Measurements from ENCODE around the gene HLA-DMA.
A peak's percentile ranks its signal among the peaks of the same experiment; 100 is the strongest.

Gene HLA-DMA

GRCh38 chr6:32972353-32973143 lies 19.7 kb upstream of the HLA-DMA start:
- no peak for TF ChIP-seq JUND (IDR thresholded peaks at IDR 0.05; ENCODE audit: low read depth)
- DNase-seq (ENCODE audit: low read depth in 1 of 2, low spot score in 1 of 2) = no peak
- in situ Hi-C loops (cut with HindIII; ENCODE audit: low pct_unique_long_range_greater_than_20kb, low sequenced_read_pairs) = no loop called here

GRCh38 chr6:32971581-32972352 lies 18.9 kb upstream of the HLA-DMA start:
- peak; percentile 69 for TF ChIP-seq JUND (IDR thresholded peaks at IDR 0.05; ENCODE audit: low read depth)
- in situ Hi-C loops (cut with HindIII; ENCODE audit: low pct_unique_long_range_greater_than_20kb, low sequenced_read_pairs) = no loop called here
- DNase-seq (ENCODE audit: low read depth in 1 of 2, low spot score in 1 of 2) = peak; percentile 77 to 100

GRCh38 chr6:32971242-32971580 lies 18.3 kb upstream of the HLA-DMA start:
- in situ Hi-C loops (cut with HindIII; ENCODE audit: low pct_unique_long_range_greater_than_20kb, low sequenced_read_pairs) = no loop called here
- DNase-seq (ENCODE audit: low read depth in 1 of 2, low spot score in 1 of 2) = no peak
- no peak for TF ChIP-seq JUND (IDR thresholded peaks at IDR 0.05; ENCODE audit: low read depth)

DNA sequence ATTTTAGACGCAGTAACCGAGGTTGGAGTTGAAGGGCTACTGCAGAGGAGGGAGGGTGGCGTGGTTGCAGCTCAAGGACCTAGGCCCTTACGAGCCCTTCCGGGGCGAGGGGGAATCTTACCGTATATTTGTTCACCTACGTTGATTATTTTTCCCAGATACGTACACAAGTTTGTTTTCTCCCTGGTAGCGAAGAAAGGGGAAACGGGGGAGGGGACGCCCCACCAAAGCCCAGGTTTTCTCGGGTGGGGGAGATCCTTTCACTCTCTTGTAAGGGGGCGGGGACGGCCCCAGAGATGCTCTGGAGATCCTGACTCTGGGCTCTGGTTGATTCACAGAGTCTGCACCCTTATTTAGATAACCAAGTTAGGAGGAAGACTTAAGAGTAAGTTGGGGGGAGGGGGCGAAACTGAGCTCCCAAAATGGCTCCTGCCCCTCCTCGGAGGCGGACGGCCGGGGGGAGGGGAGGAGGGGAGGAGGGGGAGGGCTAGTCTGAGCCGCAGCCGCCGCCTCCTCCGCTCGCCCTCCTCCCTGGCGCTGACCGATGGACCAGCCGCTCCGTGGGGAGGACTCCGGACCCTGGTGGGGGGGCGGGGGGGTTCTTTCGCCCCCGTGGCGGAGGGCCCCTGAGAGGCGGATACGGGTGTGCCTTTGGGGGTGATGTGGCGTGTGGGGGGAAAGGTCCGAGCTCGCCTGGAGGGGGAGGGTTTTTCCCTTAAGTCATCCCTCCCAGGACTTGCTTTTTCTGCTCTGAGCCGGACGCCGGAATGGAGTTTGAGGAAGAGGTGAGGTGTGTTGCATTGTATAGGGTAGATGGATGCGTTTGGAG lies 17.7 kb upstream of the HLA-DMA start:
- DNase-seq (ENCODE audit: low read depth in 1 of 2, low spot score in 1 of 2) = peak; percentile 22 to 94
- in situ Hi-C loops (cut with HindIII; ENCODE audit: low pct_unique_long_range_greater_than_20kb, low sequenced_read_pairs) = no loop called here
- TF ChIP-seq JUND (IDR thresholded peaks at IDR 0.05; ENCODE audit: low read depth) = no peak

DNA sequence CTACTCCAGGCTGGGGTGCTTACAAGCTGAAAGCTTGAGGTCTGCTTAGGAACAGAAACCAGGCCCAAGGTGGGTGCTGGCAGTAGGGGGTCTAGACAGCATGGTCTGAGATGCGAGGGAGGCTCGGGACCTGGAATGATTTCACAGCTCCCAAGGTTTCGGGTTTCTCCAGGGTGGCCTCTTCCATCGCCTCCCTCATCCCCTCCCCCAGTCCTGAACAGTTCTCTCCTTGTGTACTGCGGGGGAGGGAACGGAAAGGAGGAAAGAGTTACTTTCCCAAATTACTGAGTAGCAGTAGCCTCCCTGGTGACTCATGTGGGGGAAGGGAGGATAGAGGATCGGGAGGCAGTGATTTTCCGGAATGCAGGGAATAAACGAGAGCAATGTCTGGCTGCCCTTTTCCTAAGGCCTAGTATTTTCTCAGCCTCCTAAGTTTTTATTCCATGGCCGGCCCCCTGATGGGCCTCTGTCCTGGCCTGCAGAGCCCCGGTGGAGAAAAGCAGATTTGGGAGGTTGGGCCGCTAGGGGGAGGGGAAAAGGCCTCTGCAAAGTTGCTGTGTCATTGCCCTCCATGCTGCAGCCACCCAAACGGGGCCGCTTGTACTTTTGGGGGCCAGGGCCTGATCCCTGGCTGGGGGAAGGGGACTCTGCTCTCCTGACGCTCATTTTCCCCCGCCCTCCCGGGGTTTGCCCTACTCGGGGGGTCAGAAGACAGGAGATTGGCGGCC lies 17.0 kb upstream of the HLA-DMA start:
- DNase-seq (ENCODE audit: low read depth in 1 of 2, low spot score in 1 of 2) = peak in 1 of 2 experiments; percentile 97
- 0 out of 2 replicates have a peak, but pooled peaks have one; percentile 41 for TF ChIP-seq JUND (IDR thresholded peaks at IDR 0.05; ENCODE audit: low read depth)
- in situ Hi-C loops (cut with HindIII; ENCODE audit: low pct_unique_long_range_greater_than_20kb, low sequenced_read_pairs) = no loop called here

GRCh38 chr6:32968867-32969684 lies 16.2 kb upstream of the HLA-DMA start:
- DNase-seq (ENCODE audit: low read depth in 1 of 2, low spot score in 1 of 2) = peak; percentile 46 to 95
- in situ Hi-C loops (cut with HindIII; ENCODE audit: low pct_unique_long_range_greater_than_20kb, low sequenced_read_pairs) = no loop called here
- TF ChIP-seq JUND (IDR thresholded peaks at IDR 0.05; ENCODE audit: low read depth) = no peak

- DNase-seq (ENCODE audit: low read depth in 1 of 2, low spot score in 1 of 2) = peak; percentile 82 to 98
- in situ Hi-C loops (cut with HindIII; ENCODE audit: low pct_unique_long_range_greater_than_20kb, low sequenced_read_pairs) = no loop called here
- no peak for TF ChIP-seq JUND (IDR thresholded peaks at IDR 0.05; ENCODE audit: low read depth)
Observed at GRCh38 chr6:32968093-32968866, 15.4 kb upstream of the HLA-DMA start, which contains the start of gene BRD2. Gene BRD2, plus strand, starts transcription at chr6:32968594. Its CDS starts 4,305 bp downstream, at chr6:32972899.

DNA sequence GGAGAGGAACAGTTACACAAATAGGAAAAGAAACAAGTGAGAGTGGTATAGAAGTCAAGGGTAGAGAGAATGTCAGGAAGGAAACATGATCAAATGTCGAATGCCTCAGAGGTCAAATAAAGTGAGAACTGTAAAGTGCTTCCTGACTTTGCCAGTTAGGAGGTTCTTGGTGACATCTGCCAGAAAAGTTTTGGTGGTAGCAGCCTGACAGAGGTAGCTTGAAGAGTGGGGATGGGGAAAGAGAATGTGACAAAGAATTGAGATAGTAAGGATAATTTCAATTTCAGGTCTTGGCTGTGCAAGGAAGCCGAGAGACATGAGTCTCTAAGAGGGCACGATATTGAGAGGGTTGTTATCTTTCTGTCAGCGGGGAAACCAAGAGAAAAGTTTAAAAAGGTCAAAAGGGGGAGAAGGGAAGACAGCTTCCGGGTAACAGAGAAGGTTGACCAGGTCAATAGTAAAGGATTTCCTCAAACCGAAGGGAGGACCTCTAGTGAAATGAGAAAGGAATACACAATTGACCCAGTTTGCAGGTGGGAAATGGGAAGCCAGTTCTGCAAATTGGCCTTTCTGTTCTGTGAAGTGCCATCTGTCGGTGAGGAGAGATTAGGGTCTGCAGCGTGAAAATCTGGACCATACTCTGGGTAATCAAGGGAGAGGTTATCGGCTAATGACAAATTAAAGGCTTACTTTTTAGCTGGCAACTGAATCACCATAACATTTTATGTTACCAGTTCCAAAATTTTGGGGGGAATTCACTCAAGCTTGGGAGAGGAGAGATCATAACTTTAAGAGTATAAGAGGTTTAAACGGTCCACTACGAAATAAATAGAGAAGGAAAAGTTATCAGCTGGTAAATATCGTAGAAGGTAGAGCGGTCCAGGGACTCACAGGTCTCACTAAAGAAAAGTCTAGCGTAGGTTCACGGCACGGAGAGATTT lies 14.5 kb upstream of the HLA-DMA start:
- in situ Hi-C loops (cut with HindIII; ENCODE audit: low pct_unique_long_range_greater_than_20kb, low sequenced_read_pairs) = no loop called here
- peak in 1 of 2 experiments; percentile 82 for DNase-seq (ENCODE audit: low read depth in 1 of 2, low spot score in 1 of 2)
- TF ChIP-seq JUND (IDR thresholded peaks at IDR 0.05; ENCODE audit: low read depth) = no peak

- TF ChIP-seq JUND (IDR thresholded peaks at IDR 0.05; ENCODE audit: low read depth) = no peak
- in situ Hi-C loops (cut with HindIII; ENCODE audit: low pct_unique_long_range_greater_than_20kb, low sequenced_read_pairs) = no loop called here
Observed at GRCh38 chr6:32964776-32965175, 11.9 kb upstream of the HLA-DMA start.

GRCh38 chr6:32963866-32964265 lies 11.0 kb upstream of the HLA-DMA start:
- DNase-seq (ENCODE audit: low read depth in 1 of 2, low spot score in 1 of 2) = no peak
- in situ Hi-C loops (cut with HindIII; ENCODE audit: low pct_unique_long_range_greater_than_20kb, low sequenced_read_pairs) = no loop called here
- TF ChIP-seq JUND (IDR thresholded peaks at IDR 0.05; ENCODE audit: low read depth) = no peak

More at GRCh38 chr6:32964776-32965175, 11.9 kb upstream of the HLA-DMA start:
- DNase-seq (ENCODE audit: low read depth in 1 of 2, low spot score in 1 of 2) = peak in 1 of 2 experiments; percentile 80

Data from T47D (cell line).